ENCODE results near the gene SYT5.

GRCh38 chr19:55132453-55133129, 47.5 kb downstream of the SYT5 start:
- TF ChIP-seq CTCF (optimal IDR thresholded peaks at IDR 0.05 in 1 of 3, IDR thresholded peaks at IDR 0.05 in 1 of 3, conservative IDR thresholded peaks at IDR 0.05 in 1 of 3; ENCODE audit: extremely low read depth in 1 of 3, insufficient read depth in 2 of 3, low read length in 3 of 3) = no peak
- TF ChIP-seq EZH2 (IDR thresholded peaks at IDR 0.05; ENCODE audit: low read length) = no peak

All from keratinocyte (primary cell).